HepG2 (cell line): ENCODE results near the gene SEC31B. TPM values are rescaled to one million over a fixed set of nuclear protein-coding genes. Genes with fewer than 3 reads are reported as not detected.

ENCODE experiments used
- GABPA ChIP-seq, 2 experiments: IDR thresholded peaks; 2 replicates each; pipeline ENCODE4 v1.6.1; 2011 to 2016; ENCODE audit warnings: low read depth in 2 of 2, low read length in 1 of 2, missing biosample characterization in 1 of 2, missing genetic modification characterization in 1 of 2
- KDM2A ChIP-seq: sonication (generic); formaldehyde crosslinking; IDR thresholded peaks from 2 replicates; pipeline ENCODE4 v1.4.0; 2020; ENCODE audit warnings: low read depth, missing genetic modification reagents, borderline replicate concordance
- MEIS2 ChIP-seq: sonication (generic); formaldehyde crosslinking; IDR thresholded peaks from 2 replicates; pipeline ENCODE4 v1.9.0; 2021; ENCODE audit warnings: mild to moderate bottlenecking, missing genetic modification reagents
- SCMH1 ChIP-seq: sonication (generic); formaldehyde crosslinking; IDR thresholded peaks from 2 replicates; pipeline ENCODE4 v1.9.0; 2021; ENCODE audit warnings: missing genetic modification reagents, mild to moderate bottlenecking, borderline replicate concordance
- SIX4 ChIP-seq: sonication (generic); formaldehyde crosslinking; IDR thresholded peaks from 2 replicates; pipeline ENCODE4 v1.4.0; 2020; ENCODE audit warnings: missing genetic modification reagents
- SPEN ChIP-seq: sonication (generic); formaldehyde crosslinking; IDR thresholded peaks from 2 replicates; pipeline ENCODE4 v1.5.1; 2020; ENCODE audit warnings: low read depth, mild to moderate bottlenecking, missing genetic modification reagents
- SYNCRIP ChIP-seq: fragments of 200-400 bp; formaldehyde crosslinking; IDR thresholded peaks from 2 replicates; pipeline ENCODE4 v1.6.1; 2018; ENCODE audit warnings: mild to moderate bottlenecking, low read depth, low read length; ENCODE audit not compliant: insufficient read depth
- TCF7L2 ChIP-seq: IDR thresholded peaks from 2 replicates; pipeline ENCODE4 v1.6.1; 2011; ENCODE audit warnings: mild to moderate bottlenecking, low read depth, low read length, moderate library complexity
- ZHX2 ChIP-seq, 2 experiments: sonication (generic) in 1 of 2; formaldehyde crosslinking in 1 of 2; IDR thresholded peaks; 2 replicates each; pipeline versions ENCODE4 v1.6.1 to v1.9.0; 2014 to 2022; ENCODE audit warnings: antibody characterized with exemption in 1 of 2, borderline replicate concordance in 1 of 2, inconsistent platforms in 1 of 2, low read depth in 1 of 2, missing genetic modification reagents in 1 of 2
- ZNF484 ChIP-seq: sonication (generic); formaldehyde crosslinking; IDR thresholded peaks from 2 replicates; pipeline ENCODE4 v1.5.1; 2020; ENCODE audit warnings: mild to moderate bottlenecking, low read depth, missing genetic modification reagents, borderline replicate concordance
- ZNF512B ChIP-seq: sonication (generic); formaldehyde crosslinking; IDR thresholded peaks from 2 replicates; pipeline ENCODE4 v1.5.1; 2020; ENCODE audit warnings: missing genetic modification reagents, mild to moderate bottlenecking, borderline replicate concordance
- ZNF646 ChIP-seq: sonication (generic); formaldehyde crosslinking; IDR thresholded peaks from 2 replicates; pipeline ENCODE4 v1.9.0; 2021; ENCODE audit warnings: mild to moderate bottlenecking, missing genetic modification reagents
- ZNF720 ChIP-seq: sonication (generic); formaldehyde crosslinking; IDR thresholded peaks from 2 replicates; pipeline ENCODE4 v1.4.0; 2020; ENCODE audit warnings: missing genetic modification reagents
- polyA plus RNA-seq, 8 experiments: library from polyadenylated mRNA; depleted of rRNA in 3 of 8; stranded (reverse) in 7 of 8; unstranded in 1 of 8; fragments of >200 nt; fragmentation: Illumina TruSeq in 4 of 8; extraction: Trizol in 4 of 8; gene quantifications; 2 replicates each; pipeline versions ENCODE4 v1.2.1 to v1.2.3, GENCODE V29; 2011 to 2016; ENCODE audit warnings: low read depth in 4 of 8, missing spikeins in 1 of 8, mixed read lengths in 1 of 8; ENCODE audit not compliant: insufficient read depth in 1 of 8
- total RNA-seq, 5 experiments: library from RNA; depleted of rRNA; stranded (reverse); fragments of >200 nt; fragmentation: Illumina TruSeq; extraction: Trizol; gene quantifications; 2 replicates each; pipeline ENCODE4 v1.2.3, GENCODE V29; 2016; ENCODE audit warnings: low read depth in 1 of 5

The SEC31B gene
- total and polyA plus RNA-seq, 2 of the 13 experiments (the other 11 are each of a cell fraction or from before 2014, with no cell fraction given): 2.0 to 8.3 TPM

- TF ChIP-seq ZNF646 (CRISPR knock-in tag): no peak
- no peak for TF ChIP-seq SYNCRIP
- TF ChIP-seq ZNF720 (CRISPR knock-in tag): no peak
- no peak for TF ChIP-seq ZHX2 (IDR thresholded peaks at IDR 0.05; ENCODE audit: low read depth)
- no peak for TF ChIP-seq ZHX2 (CRISPR knock-in tag; IDR thresholded peaks at IDR 0.05; ENCODE audit: borderline replicate concordance)
- no peak for TF ChIP-seq GABPA (IDR thresholded peaks at IDR 0.05; ENCODE audit: low read depth, low read length)
- TF ChIP-seq GABPA (CRISPR knock-in tag; IDR thresholded peaks at IDR 0.05; ENCODE audit: low read depth): no peak
- TF ChIP-seq MEIS2 (CRISPR knock-in tag): no peak
- no peak for TF ChIP-seq SCMH1 (CRISPR knock-in tag)
- no peak for TF ChIP-seq ZNF484 (CRISPR knock-in tag)
- peak; percentile 21; the same call in 1 of the 2 replicates for TF ChIP-seq ZNF512B (CRISPR knock-in tag)
- TF ChIP-seq SPEN (CRISPR knock-in tag): no peak
- TF ChIP-seq SIX4 (CRISPR knock-in tag): no peak
- no peak for TF ChIP-seq KDM2A (CRISPR knock-in tag)
- TF ChIP-seq TCF7L2: no peak
Observed at GRCh38 chr10:100481462-100482081, 38.1 kb downstream of the SEC31B start (continued).
